Gastroesophageal sphincter (tissue), 4 donors: Measurements from ENCODE around the gene SDK2. TPM values are rescaled to one million over a fixed set of nuclear protein-coding genes. Genes with fewer than 3 reads are reported as not detected.

ENCODE experiments used
- ATAC-seq: fragments of 150-250 bp; one replicate; pipeline ENCODE4 v1.9.1; 2016; ENCODE audit warnings: mild to moderate bottlenecking, moderate library complexity
- H3K27ac ChIP-seq, 4 donors: fragments of 200-600 bp; sonication (generic) in 3 of 4; 1 replicate in 3 of 4; 2 replicates in 1 of 4; pipeline ENCODE4 v1.5.1; 2016 to 2019
- H3K27me3 ChIP-seq: fragments of 200-600 bp; sonication (generic); one replicate; pipeline ENCODE4 v1.5.1; 2019
- H3K36me3 ChIP-seq, 2 donors: fragments of 200-600 bp; sonication (generic); one replicate each; pipeline ENCODE4 v1.5.1; 2019; ENCODE audit warnings: control low read depth in 1 of 2
- H3K4me1 ChIP-seq, 3 donors: fragments of 200-600 bp; sonication (generic); 1 replicate in 2 of 3; 2 replicates in 1 of 3; pipeline ENCODE4 v1.5.1; 2016 to 2019; ENCODE audit warnings: control low read depth in 2 of 3
- H3K4me3 ChIP-seq, 2 donors: fragments of 200-600 bp; sonication (generic); one replicate each; pipeline ENCODE4 v1.5.1; 2019; ENCODE audit warnings: mild to moderate bottlenecking in 1 of 2, moderate library complexity in 1 of 2
- H3K9me3 ChIP-seq, 3 donors: fragments of 200-600 bp; sonication (generic); one replicate each; pipeline ENCODE4 v1.5.1; 2017 to 2019; ENCODE audit warnings: control low read depth in 2 of 3
- CTCF ChIP-seq, 4 experiments: fragments of 200-600 bp in 2 of 4; fragments of 450-650 bp in 2 of 4; sonication (generic) in 1 of 4; IDR thresholded peaks; one replicate each; pipeline ENCODE4 v1.5.1; 2017 to 2019; ENCODE audit warnings: antibody characterized with exemption in 4 of 4, mild to moderate bottlenecking in 2 of 4, moderate library complexity in 2 of 4
- EP300 ChIP-seq: sonication (generic); formaldehyde crosslinking; IDR thresholded peaks from one replicate; pipeline ENCODE4 v1.6.1; 2017; ENCODE audit warnings: antibody characterized with exemption, mild to moderate bottlenecking
- POLR2A ChIP-seq, 2 donors: fragments of 450-650 bp; IDR thresholded peaks; one replicate each; pipeline ENCODE4 v1.6.1; 2017; ENCODE audit warnings: antibody characterized with exemption in 2 of 2, mild to moderate bottlenecking in 2 of 2, moderate library complexity in 1 of 2
- POLR2AphosphoS5 ChIP-seq: sonication (generic); formaldehyde crosslinking; IDR thresholded peaks from one replicate; pipeline ENCODE4 v1.6.1; 2017; ENCODE audit warnings: antibody characterized with exemption
- WGBS, 2 donors: methylation state at CpG; one replicate each; pipeline ENCODE4 v1.1.5; 2018; ENCODE audit warnings: low coverage in 1 of 2; 5-methylcytosine and 5-hydroxymethylcytosine counted together
- total RNA-seq, 4 donors: library from RNA; depleted of rRNA; stranded (reverse); fragments of >200 nt; gene quantifications; one replicate each; pipeline ENCODE4 v1.1.0, GENCODE V29; 2016

SDK2 gene
- total RNA-seq, 4 donors from 2014 or later: 0.31 to 2.0 (median 0.78) TPM

GRCh38 chr17:73610331-73610911 lies 33.8 kb downstream of the SDK2 start:
- Histone ChIP-seq H3K27me3 (peaks cover 47% of the 10 kb centered on the region), H3K27ac (no peak overlapping the region), H3K4me3 (no peak overlapping the region), H3K4me1 (no peaks in the 10 kb centered on the region), H3K9me3 (no peaks in the 10 kb centered on the region), H3K36me3 (no peaks in the 10 kb centered on the region)
- ATAC-seq: no peak
- 89 to 94% methylated on average over 2 of the region's 7 CpGs for WGBS, 2 donors
- TF ChIP-seq POLR2A (IDR thresholded peaks at IDR 0.05) (no peak), POLR2AphosphoS5 (no peak), CTCF (IDR thresholded peaks at IDR 0.05) (no peak)

GRCh38 chr17:73609758-73610157 lies 34.5 kb downstream of the SDK2 start:
- Histone ChIP-seq H3K27ac (no peak overlapping the region), H3K36me3 (no peaks in the 10 kb centered on the region), H3K27me3 (peaks cover 47% of the 10 kb centered on the region), H3K4me1 (no peaks in the 10 kb centered on the region), H3K9me3 (no peaks in the 10 kb centered on the region), H3K4me3 (no peak overlapping the region)
- ATAC-seq: no peak
- no peak for TF ChIP-seq POLR2AphosphoS5
- no peak for TF ChIP-seq CTCF (IDR thresholded peaks at IDR 0.05)
- TF ChIP-seq EP300: no peak
- TF ChIP-seq POLR2A (IDR thresholded peaks at IDR 0.05): no peak
- 80 to 92% methylated on average over 2 to 5 of the region's 7 CpGs for WGBS, 2 donors

- WGBS, 2 donors: 83 to 85% methylated on average over 4 of the region's 5 CpGs
- H3K4me1 ChIP-seq: no peaks in the 10 kb centered on the region
- no peak overlapping the region for H3K4me3 ChIP-seq
- H3K27me3 ChIP-seq: peaks cover 45% of the 10 kb centered on the region
- no peaks in the 10 kb centered on the region for H3K36me3 ChIP-seq
- no peak for ATAC-seq
- no peak overlapping the region for H3K27ac ChIP-seq
- TF ChIP-seq POLR2A (IDR thresholded peaks at IDR 0.05) (no peak), EP300 (no peak), CTCF (IDR thresholded peaks at IDR 0.05) (no peak), POLR2AphosphoS5 (no peak)
- no peaks in the 10 kb centered on the region for H3K9me3 ChIP-seq
These were observed 35.2 kb downstream of the SDK2 start for GRCh38 chr17:73609060-73609459.

GRCh38 chr17:73605444-73605843 lies 38.8 kb downstream of the SDK2 start:
- 93 to 94% methylated on average over 7 to 8 of the region's 8 CpGs for WGBS, 2 donors
- Histone ChIP-seq H3K27ac (no peak overlapping the region), H3K9me3 (no peaks in the 10 kb centered on the region), H3K4me1 (peaks cover 0 to 1% (median 0%) of the 10 kb centered on the region in 3 donors), H3K36me3 (no peaks in the 10 kb centered on the region), H3K4me3 (no peak overlapping the region), H3K27me3 (peaks cover 15% of the 10 kb centered on the region)
- TF ChIP-seq POLR2A (IDR thresholded peaks at IDR 0.05) (no peak), EP300 (no peak), POLR2AphosphoS5 (no peak), CTCF (IDR thresholded peaks at IDR 0.05) (no peak)
- ATAC-seq: no peak

- ATAC-seq: no peak
- H3K27me3 ChIP-seq: peaks cover 6% of the 10 kb centered on the region
- H3K36me3 ChIP-seq: no peaks in the 10 kb centered on the region
- TF ChIP-seq CTCF (IDR thresholded peaks at IDR 0.05) (no peak), POLR2AphosphoS5 (no peak), EP300 (no peak), POLR2A (IDR thresholded peaks at IDR 0.05) (no peak)
- H3K9me3 ChIP-seq: no peaks in the 10 kb centered on the region
- no peak overlapping the region for H3K4me3 ChIP-seq
- H3K27ac ChIP-seq: no peak overlapping the region
- H3K4me1 ChIP-seq: peaks cover 0 to 6% (median 0%) of the 10 kb centered on the region in 3 donors
- WGBS, 2 donors: 60% methylated on average over 1 of the region's 7 CpGs; no CpG with 5 or more reads in 1 of the 2 donors
These were observed 39.8 kb downstream of the SDK2 start for GRCh38 chr17:73604476-73604875.
